OCI-LY1 (cell line): Measurements from ENCODE around the gene GNA12.

Experiments used
- EZH2 ChIP-seq: fragments of 200-600 bp; sonication (generic), shearing (Covaris generic); IDR thresholded peaks from 2 replicates; pipeline ENCODE4 v1.8.0; 2017; ENCODE audit warnings: borderline replicate concordance, mixed run types, mild to moderate bottlenecking, antibody characterized with exemption, low read length, moderate library complexity, mixed read lengths
- TF ChIP-seq, protein P1 (sequence below): fragments of 200-600 bp; sonication (generic), shearing (Covaris generic); IDR thresholded peaks from 2 replicates; pipeline ENCODE4 v1.5.1; 2017; ENCODE audit warnings: mild to moderate bottlenecking, antibody characterized with exemption, low read length, moderate library complexity, mixed read lengths

DNA sequence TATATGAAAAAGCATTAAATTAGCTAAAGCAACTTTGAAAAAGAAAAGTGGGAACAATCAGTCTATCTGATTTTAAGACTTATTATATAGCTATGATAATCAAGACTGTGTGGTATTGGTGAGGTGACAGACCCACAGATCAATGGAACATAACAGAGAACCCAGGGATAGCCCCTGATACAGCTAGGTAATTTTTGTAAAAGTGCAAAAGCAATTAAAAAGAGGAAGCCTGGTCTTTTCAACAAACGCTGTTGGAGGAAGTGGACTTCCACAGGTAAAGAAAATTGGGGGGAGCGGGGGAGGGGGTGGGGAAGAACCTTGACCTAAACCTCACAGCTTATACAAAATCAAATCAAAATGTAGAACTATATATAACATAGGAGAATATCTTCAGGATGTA lies 45.4 kb downstream of the GNA12 start:
- TF ChIP-seq, protein P1, sequence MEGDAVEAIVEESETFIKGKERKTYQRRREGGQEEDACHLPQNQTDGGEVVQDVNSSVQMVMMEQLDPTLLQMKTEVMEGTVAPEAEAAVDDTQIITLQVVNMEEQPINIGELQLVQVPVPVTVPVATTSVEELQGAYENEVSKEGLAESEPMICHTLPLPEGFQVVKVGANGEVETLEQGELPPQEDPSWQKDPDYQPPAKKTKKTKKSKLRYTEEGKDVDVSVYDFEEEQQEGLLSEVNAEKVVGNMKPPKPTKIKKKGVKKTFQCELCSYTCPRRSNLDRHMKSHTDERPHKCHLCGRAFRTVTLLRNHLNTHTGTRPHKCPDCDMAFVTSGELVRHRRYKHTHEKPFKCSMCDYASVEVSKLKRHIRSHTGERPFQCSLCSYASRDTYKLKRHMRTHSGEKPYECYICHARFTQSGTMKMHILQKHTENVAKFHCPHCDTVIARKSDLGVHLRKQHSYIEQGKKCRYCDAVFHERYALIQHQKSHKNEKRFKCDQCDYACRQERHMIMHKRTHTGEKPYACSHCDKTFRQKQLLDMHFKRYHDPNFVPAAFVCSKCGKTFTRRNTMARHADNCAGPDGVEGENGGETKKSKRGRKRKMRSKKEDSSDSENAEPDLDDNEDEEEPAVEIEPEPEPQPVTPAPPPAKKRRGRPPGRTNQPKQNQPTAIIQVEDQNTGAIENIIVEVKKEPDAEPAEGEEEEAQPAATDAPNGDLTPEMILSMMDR, result no peak
- TF ChIP-seq EZH2, result no peak
